H1 (cell line): ENCODE data around the gene TRUB1. TPM values are rescaled to one million over a fixed set of nuclear protein-coding genes. Genes with fewer than 3 reads are reported as not detected.

ENCODE experiments used
- CTCF ChIA-PET: fragments of 300-600 bp; sonication (Branson Sonifier 250); formaldehyde crosslinking; loops from one replicate; lab custom pipeline; 2021; ENCODE audit not compliant: partially characterized antibody; lab: Charles Lee
- POLR2A ChIA-PET: fragments of 300-600 bp; sonication (Branson Sonifier 250); formaldehyde crosslinking; loops from one replicate; lab custom pipeline; 2021; ENCODE audit warnings: inconsistent platforms; ENCODE audit not compliant: partially characterized antibody; lab: Charles Lee
- DNase-seq, 2 experiments: peaks; one replicate each; pipeline versions ENCODE4 v3.0.0 to v3.0.0-alpha.2; 2010 to 2022; ENCODE audit warnings: low spot score in 2 of 2, low read depth in 1 of 2, mixed read lengths in 1 of 2
- FAIRE-seq: peaks from 2 replicates; lab custom pipeline; 2011; peaks lifted over from hg19 to GRCh38; lab: Jason Lieb, UNC
- H2AFZ ChIP-seq: 2 replicates; pipeline ENCODE4 v1.8.1; 2012; ENCODE audit warnings: low read length, inconsistent platforms
- H2AK5ac ChIP-seq: 2 replicates; pipeline ENCODE4 v1.6.1; 2013; ENCODE audit warnings: low read depth, low read length
- H2BK120ac ChIP-seq: replicated peaks from 2 replicates; pipeline ENCODE3; 2013; ENCODE audit warnings: low read depth, low read length, inconsistent platforms
- H2BK12ac ChIP-seq: 2 replicates; pipeline ENCODE4 v1.6.1; 2013; ENCODE audit warnings: low read depth, low read length
- H2BK15ac ChIP-seq: 2 replicates; pipeline ENCODE4 v1.6.1; 2013; ENCODE audit warnings: low read length
- H2BK20ac ChIP-seq: 2 replicates; pipeline ENCODE4 v1.6.1; 2013; ENCODE audit warnings: low read length
- H2BK5ac ChIP-seq: 2 replicates; pipeline ENCODE4 v1.6.1; 2013; ENCODE audit warnings: low read depth, low read length
- H3K14ac ChIP-seq: 2 replicates; pipeline ENCODE4 v1.6.1; 2013; ENCODE audit warnings: inconsistent platforms; ENCODE audit not compliant: insufficient read length
- H3K18ac ChIP-seq: 2 replicates; pipeline ENCODE4 v1.6.1; 2013; ENCODE audit warnings: low read length; ENCODE audit errors: extremely low read depth
- H3K23ac ChIP-seq: 2 replicates; pipeline ENCODE4 v1.6.1; 2013; ENCODE audit warnings: inconsistent platforms; ENCODE audit not compliant: insufficient read length
- H3K23me2 ChIP-seq: 2 replicates; pipeline ENCODE4 v1.6.1; 2013; ENCODE audit warnings: low read depth, low read length
- H3K27ac ChIP-seq: 2 replicates; pipeline ENCODE4 v1.6.1; 2011; ENCODE audit warnings: low read depth, low read length, inconsistent platforms
- H3K27me3 ChIP-seq, 4 experiments: replicated peaks in 1 of 4; 1 replicate in 1 of 4; 2 replicates in 3 of 4; pipeline versions ENCODE4 v1.6.1 to v1.8.1; 2011 to 2013; ENCODE audit warnings: low read length in 3 of 4, mild to moderate bottlenecking in 3 of 4, inconsistent platforms in 2 of 4, mixed read lengths in 2 of 4, moderate library complexity in 1 of 4; ENCODE audit not compliant: control insufficient read depth in 3 of 4, insufficient read depth in 3 of 4; ENCODE audit errors: extremely low read depth in 1 of 4
- H3K36me3 ChIP-seq, 4 experiments: 2 replicates each; pipeline versions ENCODE4 v1.6.1 to v1.8.1; 2011 to 2013; ENCODE audit warnings: mild to moderate bottlenecking in 4 of 4, low read length in 3 of 4, moderate library complexity in 2 of 4, control low read depth in 1 of 4, inconsistent platforms in 1 of 4; ENCODE audit not compliant: insufficient read depth in 4 of 4, control insufficient read depth in 2 of 4
- H3K4ac ChIP-seq: replicated peaks from 2 replicates; pipeline ENCODE3; 2013; ENCODE audit warnings: low read length, low read depth, mixed read lengths, inconsistent platforms; ENCODE audit not compliant: insufficient read length
- H3K4me1 ChIP-seq, 4 experiments: replicated peaks in 1 of 4; 1 replicate in 1 of 4; 2 replicates in 3 of 4; pipeline versions ENCODE4 v1.6.1 to v1.8.1; 2011 to 2013; ENCODE audit warnings: low read length in 3 of 4, inconsistent platforms in 2 of 4, mixed read lengths in 1 of 4; ENCODE audit not compliant: insufficient read depth in 4 of 4, control insufficient read depth in 3 of 4
- H3K4me2 ChIP-seq, 2 experiments: 2 replicates each; pipeline versions ENCODE4 v1.6.1 to v1.8.1; 2011 to 2013; ENCODE audit warnings: low read depth in 2 of 2, low read length in 2 of 2, control low read depth in 1 of 2, inconsistent platforms in 1 of 2, mild to moderate bottlenecking in 1 of 2; ENCODE audit not compliant: insufficient read depth in 1 of 2
- H3K4me3 ChIP-seq, 4 experiments: fragments of 200-600, 300-600 bp in 1 of 4; sonication (generic), shearing (Covaris generic), sonication (Bioruptor Twin) in 1 of 4; 2 replicates each; pipeline versions ENCODE4 v1.5.1 to v1.8.1; 2011 to 2016; ENCODE audit warnings: low read length in 4 of 4, low read depth in 3 of 4, control low read depth in 2 of 4, inconsistent platforms in 2 of 4, mild to moderate bottlenecking in 2 of 4, mixed read lengths in 1 of 4, moderate library complexity in 1 of 4; ENCODE audit not compliant: insufficient read depth in 2 of 4; ENCODE audit errors: extremely low read depth in 1 of 4
- H3K56ac ChIP-seq: replicated peaks from 2 replicates; pipeline ENCODE3; 2013; ENCODE audit warnings: low read depth, mild to moderate bottlenecking, mixed read lengths, low read length, inconsistent platforms; ENCODE audit not compliant: insufficient read length
- H3K79me1 ChIP-seq: 2 replicates; pipeline ENCODE4 v1.6.1; 2013; ENCODE audit warnings: low read depth, low read length, control low read depth
- H3K79me2 ChIP-seq, 2 experiments: 2 replicates each; pipeline versions ENCODE4 v1.6.1 to v1.8.1; 2012 to 2013; ENCODE audit warnings: low read length in 2 of 2, mild to moderate bottlenecking in 2 of 2, inconsistent platforms in 1 of 2; ENCODE audit not compliant: insufficient read depth in 2 of 2, control insufficient read depth in 1 of 2
- H3K9ac ChIP-seq, 4 experiments: replicated peaks in 1 of 4; 1 replicate in 1 of 4; 2 replicates in 3 of 4; pipeline versions ENCODE4 v1.6.1 to v1.8.1; 2011 to 2013; ENCODE audit warnings: low read depth in 3 of 4, low read length in 3 of 4, control low read depth in 2 of 4, mild to moderate bottlenecking in 2 of 4, moderate library complexity in 2 of 4, inconsistent platforms in 1 of 4; ENCODE audit errors: extremely low read depth in 1 of 4
- H3K9me3 ChIP-seq, 2 experiments: 2 replicates each; pipeline versions ENCODE4 v1.6.1 to v1.8.1; 2012 to 2013; ENCODE audit warnings: mild to moderate bottlenecking in 2 of 2, moderate library complexity in 2 of 2, control low read depth in 1 of 2, inconsistent platforms in 1 of 2, low read depth in 1 of 2, low read length in 1 of 2, mixed read lengths in 1 of 2; ENCODE audit not compliant: insufficient read depth in 2 of 2
- H4K20me1 ChIP-seq, 2 experiments: replicated peaks in 1 of 2; 2 replicates each; pipeline versions ENCODE3 to v1.8.1; 2011 to 2013; ENCODE audit warnings: inconsistent platforms in 2 of 2, low read length in 2 of 2, mild to moderate bottlenecking in 1 of 2; ENCODE audit not compliant: insufficient read depth in 2 of 2, control insufficient read depth in 1 of 2
- H4K5ac ChIP-seq: 2 replicates; pipeline ENCODE4 v1.6.1; 2013; ENCODE audit warnings: low read length, low read depth, mixed read lengths, inconsistent platforms; ENCODE audit not compliant: insufficient read length
- H4K8ac ChIP-seq: 2 replicates; pipeline ENCODE4 v1.8.0; 2013; ENCODE audit warnings: mild to moderate bottlenecking, moderate library complexity, low read length, inconsistent platforms; ENCODE audit not compliant: insufficient read depth; ENCODE audit errors: extremely low read depth
- H4K91ac ChIP-seq: replicated peaks from 2 replicates; pipeline ENCODE3; 2013; ENCODE audit warnings: low read length, mixed read lengths, inconsistent platforms; ENCODE audit not compliant: insufficient read length
- CBX5 ChIP-seq: fragments of 300-800, 300-1000 bp; sonication (generic); IDR thresholded peaks from 2 replicates; pipeline ENCODE4 v1.7.1; 2016; ENCODE audit warnings: antibody characterized with exemption, low read length, low read depth
- EP300 ChIP-seq, 2 experiments: IDR thresholded peaks; 1 replicate in 1 of 2; 2 replicates in 1 of 2; pipeline ENCODE4 v1.6.1; 2011 to 2012; ENCODE audit warnings: low read depth in 2 of 2, low read length in 2 of 2, mild to moderate bottlenecking in 2 of 2, borderline replicate concordance in 1 of 2, inconsistent platforms in 1 of 2, moderate library complexity in 1 of 2
- FOSL1 ChIP-seq: IDR thresholded peaks from 2 replicates; pipeline ENCODE4 v1.6.1; 2011; ENCODE audit warnings: mild to moderate bottlenecking, low read depth, low read length, moderate library complexity; ENCODE audit not compliant: insufficient read depth
- JUND ChIP-seq: IDR thresholded peaks from 2 replicates; pipeline ENCODE4 v1.6.1; 2011; ENCODE audit warnings: mild to moderate bottlenecking, improper control_type of control experiment, low read length
- NRF1 ChIP-seq: IDR thresholded peaks from 2 replicates; pipeline ENCODE4 v1.6.1; 2011; ENCODE audit warnings: mild to moderate bottlenecking, low read depth, low read length, improper control_type of control experiment
- POU5F1 ChIP-seq: IDR thresholded peaks from 2 replicates; pipeline ENCODE4 v1.6.1; 2011; ENCODE audit warnings: low read depth, mild to moderate bottlenecking, low read length, moderate library complexity
- RBBP5 ChIP-seq: IDR thresholded peaks from 2 replicates; pipeline ENCODE4 v1.7.1; 2012; ENCODE audit warnings: low read depth, mild to moderate bottlenecking, inconsistent platforms, low read length, moderate library complexity, borderline replicate concordance
- SAP30 ChIP-seq: fragments of 300-600 bp; sonication (generic); IDR thresholded peaks from 2 replicates; pipeline ENCODE4 v1.7.1; 2012; ENCODE audit warnings: low read length, moderate library complexity, mild to moderate bottlenecking, inconsistent platforms; ENCODE audit not compliant: insufficient read depth, insufficient replicate concordance
- SP1 ChIP-seq: IDR thresholded peaks from 2 replicates; pipeline ENCODE4 v1.6.1; 2011; ENCODE audit warnings: low read depth, low read length
- SP4 ChIP-seq: IDR thresholded peaks from 2 replicates; pipeline ENCODE4 v1.6.1; 2012; ENCODE audit warnings: low read length, inconsistent platforms
- TBP ChIP-seq: IDR thresholded peaks from 2 replicates; pipeline ENCODE4 v1.6.1; 2011; ENCODE audit warnings: low read depth, low read length, improper control_type of control experiment
- WGBS, 2 experiments: shearing (Covaris generic) in 1 of 2; methylation state at CpG; one replicate each; pipeline versions ENCODE4 v1.1.6 to v1.1.7; 2013 to 2015; ENCODE audit warnings: low lambda C conversion rate in 2 of 2, mixed read lengths in 2 of 2, inconsistent platforms in 1 of 2, low coverage in 1 of 2, missing lambda C conversion rate in 1 of 2; ENCODE audit not compliant: insufficient replicate concordance in 2 of 2, insufficient coverage in 1 of 2, insufficient read length in 1 of 2; ENCODE audit errors: extremely low coverage in 1 of 2, missing lambda C conversion rate in 1 of 2; 5-methylcytosine and 5-hydroxymethylcytosine counted together
- polyA plus RNA-seq, 7 experiments: library from polyadenylated mRNA; depleted of rRNA in 3 of 7; stranded (reverse) in 5 of 7; unstranded in 2 of 7; fragments of >200 nt in 5 of 7; fragments of 200-250 nt in 2 of 7; gene quantifications; 1 replicate in 5 of 7; 2 replicates in 1 of 7; 4 replicates in 1 of 7; pipeline versions ENCODE4 v1.2.1 to v1.2.3, GENCODE V29; 2011 to 2013; ENCODE audit warnings: missing spikeins in 2 of 7, mixed read lengths in 2 of 7
- total RNA-seq: library from RNA; stranded (reverse); fragmentation: NEBNext Ultra II Directional; extraction: Animal tissue kit (Norgen Biotek cat#: 25700); gene quantifications from 2 replicates; pipeline ENCODE4 v1.2.1, GENCODE V29; 2021

The TRUB1 gene
- total and polyA plus RNA-seq, 2 of the 8 experiments (the other 6 are each of a cell fraction or from before 2014, with no cell fraction given) = 6.3 to 22.2 TPM

GRCh38 chr10:114953047-114953446 is 15.1 kb downstream of the TRUB1 start:
- H4K91ac ChIP-seq = no peak overlapping the region
- DNase-seq = no peak
- H4K5ac ChIP-seq = no peak overlapping the region
- H4K20me1 ChIP-seq = no peaks in the 10 kb centered on the region
- no peak overlapping the region for H3K4me3 ChIP-seq
- H3K9me3 ChIP-seq = no peaks in the 10 kb centered on the region
- H3K9ac ChIP-seq = no peak overlapping the region
- no peak overlapping the region for H2BK120ac ChIP-seq
- no peak overlapping the region for H3K4me2 ChIP-seq
- no peak overlapping the region for H2BK20ac ChIP-seq
- no peak overlapping the region for H2BK15ac ChIP-seq
- WGBS, 2 experiments = 89% methylated on average over 4 of the region's 4 CpGs; no CpG with 5 or more reads in 1 of the 2 experiments
- H2BK12ac ChIP-seq = no peak overlapping the region
- no peak overlapping the region for H3K4ac ChIP-seq
- H3K79me1 ChIP-seq = peaks cover 2% of the 10 kb centered on the region; the same call in 1 of the 2 replicates
- no peak overlapping the region for H3K14ac ChIP-seq
- H2AFZ ChIP-seq = no peak overlapping the region
- no peak overlapping the region for H3K18ac ChIP-seq
- H3K79me2 ChIP-seq = peaks cover 0 to 86% of the 10 kb centered on the region in 2 experiments; a peak in 2 of 4 replicates
- no peaks in the 10 kb centered on the region for H3K4me1 ChIP-seq
- no peak overlapping the region for H2BK5ac ChIP-seq
- TF ChIP-seq FOSL1 (no peak), TBP (no peak), CBX5 (no peak), RBBP5 (no peak), JUND (no peak), SAP30 (no peak), EP300 (IDR thresholded peaks at IDR 0.05; ENCODE audit: borderline replicate concordance in 1 of 2, low read depth in 2 of 2, low read length in 2 of 2) (no peak), NRF1 (no peak), POU5F1 (no peak), SP1 (no peak), SP4 (no peak)
- H3K27ac ChIP-seq = no peak overlapping the region
- H3K27me3 ChIP-seq = no peaks in the 10 kb centered on the region
- FAIRE-seq = no peak
- peaks cover 0 to 25% (median 0%) of the 10 kb centered on the region in 4 experiments; a peak in 2 of 8 replicates for H3K36me3 ChIP-seq
- CTCF ChIA-PET = no interaction called here
- H4K8ac ChIP-seq = no peak overlapping the region
- H3K56ac ChIP-seq = no peak overlapping the region
- no peak overlapping the region for H3K23ac ChIP-seq
- no peak overlapping the region for H2AK5ac ChIP-seq
- no peaks in the 10 kb centered on the region for H3K23me2 ChIP-seq
- POLR2A ChIA-PET = no interaction called here
